AG04450 (cell line): ENCODE measurements around the gene TTC21A. TPM values are rescaled to one million over a fixed set of nuclear protein-coding genes. Genes with fewer than 3 reads are reported as not detected.

ENCODE experiments used
- CTCF ChIA-PET: fragments of 300-600, 350-600 bp; formaldehyde crosslinking; extraction: SDS; loops from one replicate; lab custom pipeline; 2022; ENCODE audit warnings: antibody characterized with exemption, inconsistent platforms; lab: Charles Lee
- POLR2A ChIA-PET: fragments of 350-600 bp; formaldehyde crosslinking; extraction: SDS; loops from one replicate; lab custom pipeline; 2021; ENCODE audit warnings: antibody characterized with exemption, inconsistent platforms; lab: Yijun Ruan, JAX
- DNase-seq: peaks from one replicate; pipeline ENCODE4 v3.0.0-alpha.2; 2011; ENCODE audit warnings: low read depth, low spot score
- H3K27ac ChIP-seq: one replicate; pipeline ENCODE4 v1.5.1; 2012; ENCODE audit warnings: low read depth, low read length, control low read depth
- H3K27me3 ChIP-seq: one replicate; pipeline ENCODE4 v1.6.0; 2012; ENCODE audit warnings: low read length; ENCODE audit not compliant: control insufficient read depth, insufficient read depth
- H3K4me3 ChIP-seq: 2 replicates; pipeline ENCODE4 v1.5.1; 2011; ENCODE audit warnings: mild to moderate bottlenecking, low read depth, low read length, control low read depth
- H3K9me3 ChIP-seq: 2 replicates; pipeline ENCODE4 v1.5.1; 2012; ENCODE audit warnings: low read length; ENCODE audit not compliant: control insufficient read depth, insufficient read depth
- CTCF ChIP-seq: IDR thresholded peaks from 2 replicates; pipeline ENCODE4 v1.5.1; 2011; ENCODE audit warnings: low read depth, low read length, control low read depth, inconsistent platforms
- polyA plus RNA-seq: library from polyadenylated mRNA; depleted of rRNA; stranded (reverse); fragments of >200 nt; gene quantifications from 2 replicates; pipeline ENCODE4 v1.2.3, GENCODE V29; 2011

TTC21A gene
- polyA plus RNA-seq, 1 experiment: 1.6 TPM

GRCh38 chr3:39134305-39134704 is 26.8 kb downstream of the TTC21A start:
- no peak overlapping the region for H3K4me3 ChIP-seq
- no peaks in the 10 kb centered on the region for H3K27me3 ChIP-seq
- ChIA-PET CTCF (interaction anchor here (0.9 to 2.1 kb wide), 3 partner anchors 9 to 157 kb away, joined by 3 to 8 read pairs (median 8); no protein-coding TSS in a partner anchor), POLR2A (interaction anchor here (0.8 kb wide), 1 partner anchor 13 kb away, joined by 3 read pairs; no protein-coding TSS in a partner anchor)
- H3K9me3 ChIP-seq: no peaks in the 10 kb centered on the region; the same call in 1 of the 2 replicates
- no peak for TF ChIP-seq CTCF
- no peak for DNase-seq
- H3K27ac ChIP-seq: no peak overlapping the region

GRCh38 chr3:39135170-39135805 is 27.8 kb downstream of the TTC21A start:
- CTCF ChIA-PET: interaction anchor here (0.7 to 2.1 kb wide), 5 partner anchors 8 to 157 kb away, joined by 4 to 8 read pairs (median 4); no protein-coding TSS in a partner anchor
- no peak for DNase-seq
- H3K27ac ChIP-seq: no peak overlapping the region
- H3K4me3 ChIP-seq: no peak overlapping the region
- no peak for TF ChIP-seq CTCF
- no peaks in the 10 kb centered on the region; the same call in 1 of the 2 replicates for H3K9me3 ChIP-seq
- POLR2A ChIA-PET: interaction anchor here (0.9 kb wide), 1 partner anchor 9 kb away, joined by 7 read pairs; no protein-coding TSS in a partner anchor
- no peaks in the 10 kb centered on the region for H3K27me3 ChIP-seq

- TF ChIP-seq CTCF: no peak
- Histone ChIP-seq H3K27me3 (no peaks in the 10 kb centered on the region), H3K27ac (no peak overlapping the region), H3K9me3 (no peaks in the 10 kb centered on the region; the same call in 1 of the 2 replicates), H3K4me3 (no peak overlapping the region)
- no peak for DNase-seq
- ChIA-PET POLR2A (no interaction called here), CTCF (interaction anchor here (1.2 to 1.6 kb wide), 2 partner anchors 152 to 156 kb away, joined by 4 read pairs; no protein-coding TSS in a partner anchor)
Measured at GRCh38 chr3:39136533-39137434, 29.3 kb downstream of the TTC21A start.

- Histone ChIP-seq H3K27me3 (no peaks in the 10 kb centered on the region), H3K27ac (no peak overlapping the region), H3K9me3 (no peaks in the 10 kb centered on the region; the same call in 1 of the 2 replicates), H3K4me3 (no peak overlapping the region)
- no peak for DNase-seq
- POLR2A ChIA-PET: no interaction called here
- CTCF ChIA-PET: interaction anchor here (1.1 kb wide), 1 partner anchor 154 kb away, joined by 3 read pairs; no protein-coding TSS in a partner anchor
- TF ChIP-seq CTCF: no peak
Measured at GRCh38 chr3:39137435-39137936, 30.0 kb downstream of the TTC21A start.
